ENCODE data around the gene EIF3A. TPM values are rescaled to one million over a fixed set of nuclear protein-coding genes. Genes with fewer than 3 reads are reported as not detected.

The EIF3A gene, protein sequence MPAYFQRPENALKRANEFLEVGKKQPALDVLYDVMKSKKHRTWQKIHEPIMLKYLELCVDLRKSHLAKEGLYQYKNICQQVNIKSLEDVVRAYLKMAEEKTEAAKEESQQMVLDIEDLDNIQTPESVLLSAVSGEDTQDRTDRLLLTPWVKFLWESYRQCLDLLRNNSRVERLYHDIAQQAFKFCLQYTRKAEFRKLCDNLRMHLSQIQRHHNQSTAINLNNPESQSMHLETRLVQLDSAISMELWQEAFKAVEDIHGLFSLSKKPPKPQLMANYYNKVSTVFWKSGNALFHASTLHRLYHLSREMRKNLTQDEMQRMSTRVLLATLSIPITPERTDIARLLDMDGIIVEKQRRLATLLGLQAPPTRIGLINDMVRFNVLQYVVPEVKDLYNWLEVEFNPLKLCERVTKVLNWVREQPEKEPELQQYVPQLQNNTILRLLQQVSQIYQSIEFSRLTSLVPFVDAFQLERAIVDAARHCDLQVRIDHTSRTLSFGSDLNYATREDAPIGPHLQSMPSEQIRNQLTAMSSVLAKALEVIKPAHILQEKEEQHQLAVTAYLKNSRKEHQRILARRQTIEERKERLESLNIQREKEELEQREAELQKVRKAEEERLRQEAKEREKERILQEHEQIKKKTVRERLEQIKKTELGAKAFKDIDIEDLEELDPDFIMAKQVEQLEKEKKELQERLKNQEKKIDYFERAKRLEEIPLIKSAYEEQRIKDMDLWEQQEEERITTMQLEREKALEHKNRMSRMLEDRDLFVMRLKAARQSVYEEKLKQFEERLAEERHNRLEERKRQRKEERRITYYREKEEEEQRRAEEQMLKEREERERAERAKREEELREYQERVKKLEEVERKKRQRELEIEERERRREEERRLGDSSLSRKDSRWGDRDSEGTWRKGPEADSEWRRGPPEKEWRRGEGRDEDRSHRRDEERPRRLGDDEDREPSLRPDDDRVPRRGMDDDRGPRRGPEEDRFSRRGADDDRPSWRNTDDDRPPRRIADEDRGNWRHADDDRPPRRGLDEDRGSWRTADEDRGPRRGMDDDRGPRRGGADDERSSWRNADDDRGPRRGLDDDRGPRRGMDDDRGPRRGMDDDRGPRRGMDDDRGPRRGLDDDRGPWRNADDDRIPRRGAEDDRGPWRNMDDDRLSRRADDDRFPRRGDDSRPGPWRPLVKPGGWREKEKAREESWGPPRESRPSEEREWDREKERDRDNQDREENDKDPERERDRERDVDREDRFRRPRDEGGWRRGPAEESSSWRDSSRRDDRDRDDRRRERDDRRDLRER (N-terminal part only)
- total RNA-seq (2012; rRNA removed): 110 and 111 TPM in 2 replicates

DNA sequence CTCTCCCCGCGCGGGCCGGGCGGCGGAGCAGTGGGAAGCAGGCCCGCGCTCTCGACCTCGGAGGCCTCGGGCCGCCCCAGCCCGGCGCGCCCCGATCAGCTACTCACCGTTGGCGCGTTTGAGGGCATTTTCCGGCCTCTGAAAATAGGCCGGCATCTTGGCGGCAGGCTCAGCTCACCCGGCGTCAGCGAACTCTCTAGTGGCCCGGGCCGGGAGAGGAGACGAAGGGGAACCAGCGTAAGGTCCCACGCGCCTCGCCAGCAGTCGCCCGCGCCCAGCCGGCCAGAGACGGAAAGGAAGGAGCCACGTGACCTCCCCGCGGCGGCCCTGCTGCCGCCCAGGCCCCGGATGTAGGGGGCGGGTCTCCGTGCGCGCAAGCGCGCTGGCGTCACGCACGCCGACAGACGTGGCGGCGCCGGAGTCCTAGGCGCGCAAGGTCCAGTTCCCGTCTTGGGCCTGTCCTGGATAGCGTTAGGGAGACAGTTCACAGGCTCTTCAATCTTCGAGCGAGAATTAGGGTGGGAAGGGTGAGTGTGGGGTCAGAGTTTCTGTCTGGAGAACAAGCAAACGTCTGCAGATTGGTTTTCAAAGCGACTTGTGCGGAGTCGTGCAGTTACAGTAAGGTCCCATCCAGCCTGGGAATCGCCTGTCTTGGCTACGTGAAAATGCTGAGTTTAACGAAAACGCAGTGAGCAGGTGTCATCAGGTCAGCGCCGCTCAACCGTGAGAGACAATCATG, at the start of gene EIF3A:
EIF3A (minus strand) TSS at position 297 of the 739 bp plus-strand sequence; CDS start at position 156, 141 bp downstream.
- Histone ChIP-seq H3K9ac (ENCODE audit: low read depth, low read length) (peak within 1 kb of the TSS; percentile 100), H3K4me1 (ENCODE audit: control insufficient read depth, insufficient read depth, low read length) (peaks cover 9% of the 10 kb centered on the region), H3K27me3 (ENCODE audit: control insufficient read depth, insufficient read depth, low read length) (no peaks in the 10 kb centered on the region), H3K4me2 (ENCODE audit: low read length) (peak within 1 kb of the TSS; percentile 79), H3K36me3 (ENCODE audit: insufficient read depth, low read length) (peaks cover 7% of the 10 kb centered on the region), H3K9me3 (replicated peaks; ENCODE audit: low read length) (no peaks in the 10 kb centered on the region), H3K4me3 (ENCODE audit: low read length) (peak within 1 kb of the TSS; percentile 99)

DNA sequence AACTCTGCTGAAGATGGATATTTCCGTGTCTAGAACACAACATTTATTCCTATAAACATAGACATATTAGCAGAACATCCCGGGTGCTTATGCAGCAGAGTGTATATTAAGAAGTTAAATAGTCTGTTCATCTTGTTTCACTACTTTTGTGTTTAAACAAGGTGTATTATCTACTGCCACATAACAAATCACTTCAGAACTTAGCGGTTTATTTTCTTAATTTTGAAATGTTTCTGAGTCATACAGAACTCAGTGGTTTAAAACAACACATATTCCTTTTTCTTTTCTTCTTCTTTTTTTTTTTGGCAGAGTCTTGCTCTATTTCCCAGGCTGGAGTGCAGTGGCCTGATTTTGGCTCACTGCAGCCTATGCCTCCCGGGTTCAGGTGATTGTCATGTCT, 49.1 kb upstream of the EIF3A start:
- peaks cover 63% of the 10 kb centered on the region for H3K36me3 ChIP-seq (ENCODE audit: insufficient read depth, low read length)
- no peak overlapping the region for H3K9ac ChIP-seq (ENCODE audit: low read depth, low read length)
- no peaks in the 10 kb centered on the region for H3K4me1 ChIP-seq (ENCODE audit: control insufficient read depth, insufficient read depth, low read length)

DNA sequence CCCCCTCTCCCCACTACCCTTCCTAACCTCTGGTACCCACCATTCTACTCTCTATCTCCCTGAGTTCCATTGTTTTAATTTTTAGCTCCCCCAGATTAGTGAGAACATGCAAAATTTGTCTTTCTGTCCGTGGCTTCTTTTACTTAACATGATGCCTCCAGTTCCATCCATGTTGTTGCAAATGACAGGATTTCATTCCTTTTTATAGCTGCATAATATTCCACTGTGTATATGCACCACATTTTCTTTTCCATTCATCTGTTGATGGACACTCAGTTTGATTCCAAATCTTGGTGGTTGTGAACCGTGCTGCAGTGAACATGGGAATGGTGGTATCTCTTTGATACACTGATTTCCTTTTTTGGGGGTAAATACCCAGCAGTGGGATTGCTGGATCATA, 45.3 kb upstream of the EIF3A start:
- Histone ChIP-seq H3K4me1 (ENCODE audit: control insufficient read depth, insufficient read depth, low read length) (no peaks in the 10 kb centered on the region), H3K27me3 (ENCODE audit: control insufficient read depth, insufficient read depth, low read length) (no peaks in the 10 kb centered on the region), H3K4me2 (ENCODE audit: low read length) (no peak overlapping the region), H3K4me3 (ENCODE audit: low read length) (no peak overlapping the region), H3K9ac (ENCODE audit: low read depth, low read length) (no peak overlapping the region), H3K9me3 (replicated peaks; ENCODE audit: low read length) (no peaks in the 10 kb centered on the region), H3K36me3 (ENCODE audit: insufficient read depth, low read length) (peaks cover 47% of the 10 kb centered on the region)

More for the DNA sequence above, 49.1 kb upstream of the EIF3A start:
- Histone ChIP-seq H3K4me3 (ENCODE audit: low read length) (no peak overlapping the region), H3K9me3 (replicated peaks; ENCODE audit: low read length) (no peaks in the 10 kb centered on the region), H3K4me2 (ENCODE audit: low read length) (no peak overlapping the region), H3K27me3 (ENCODE audit: control insufficient read depth, insufficient read depth, low read length) (no peaks in the 10 kb centered on the region)

DNA sequence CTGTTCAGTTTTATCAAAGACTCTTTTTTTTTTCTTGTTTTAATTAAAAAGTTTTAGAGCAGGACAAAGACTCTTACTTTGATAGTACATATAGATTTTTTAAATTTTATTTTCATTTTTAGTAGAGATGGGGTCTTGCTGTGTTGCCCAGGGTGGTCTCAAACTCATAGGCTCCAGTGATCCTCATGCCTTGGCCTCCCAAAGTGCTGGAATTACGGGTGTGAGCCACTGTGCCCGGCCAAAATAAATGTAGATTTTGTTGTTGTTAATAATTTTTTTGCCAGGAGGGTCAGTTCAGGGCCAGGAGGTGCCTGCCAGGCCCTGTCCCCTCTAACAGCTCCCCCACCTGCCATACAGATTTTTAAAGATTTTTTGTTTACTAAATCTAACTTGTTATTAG, 40.3 kb upstream of the EIF3A start:
- no peak overlapping the region for H3K4me3 ChIP-seq (ENCODE audit: low read length)
- peaks cover 42% of the 10 kb centered on the region for H3K36me3 ChIP-seq (ENCODE audit: insufficient read depth, low read length)
- no peak overlapping the region for H3K9ac ChIP-seq (ENCODE audit: low read depth, low read length)
- no peaks in the 10 kb centered on the region for H3K4me1 ChIP-seq (ENCODE audit: control insufficient read depth, insufficient read depth, low read length)
- H3K4me2 ChIP-seq (ENCODE audit: low read length): no peak overlapping the region
- no peaks in the 10 kb centered on the region for H3K9me3 ChIP-seq (replicated peaks; ENCODE audit: low read length)
- H3K27me3 ChIP-seq (ENCODE audit: control insufficient read depth, insufficient read depth, low read length): no peaks in the 10 kb centered on the region

DNA sequence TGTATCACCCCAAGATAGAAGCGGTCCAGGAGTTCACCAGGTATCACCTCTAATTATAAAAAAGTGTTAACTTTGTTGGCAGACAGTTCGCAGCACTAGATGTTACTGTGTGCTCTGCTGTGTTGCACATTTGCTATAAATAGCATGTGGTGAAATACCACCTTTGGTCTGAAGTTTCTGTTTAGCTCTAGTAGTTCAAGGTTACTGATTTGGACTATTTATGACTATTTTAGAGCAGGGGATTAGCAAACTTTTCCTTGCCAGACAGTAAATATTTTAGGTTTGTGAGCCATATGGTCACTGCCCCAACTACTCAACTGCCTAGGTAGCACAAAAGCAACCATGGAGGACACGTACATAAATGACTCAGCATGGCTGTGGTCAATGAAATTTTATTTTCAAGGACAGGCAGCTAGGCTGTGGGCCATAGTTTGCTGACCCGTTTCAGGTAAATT, 39.8 kb upstream of the EIF3A start:
- Histone ChIP-seq H3K4me2 (ENCODE audit: low read length) (no peak overlapping the region), H3K9ac (ENCODE audit: low read depth, low read length) (no peak overlapping the region), H3K4me3 (ENCODE audit: low read length) (no peak overlapping the region), H3K4me1 (ENCODE audit: control insufficient read depth, insufficient read depth, low read length) (no peaks in the 10 kb centered on the region), H3K9me3 (replicated peaks; ENCODE audit: low read length) (no peaks in the 10 kb centered on the region), H3K27me3 (ENCODE audit: control insufficient read depth, insufficient read depth, low read length) (no peaks in the 10 kb centered on the region), H3K36me3 (ENCODE audit: insufficient read depth, low read length) (peaks cover 40% of the 10 kb centered on the region)

DNA sequence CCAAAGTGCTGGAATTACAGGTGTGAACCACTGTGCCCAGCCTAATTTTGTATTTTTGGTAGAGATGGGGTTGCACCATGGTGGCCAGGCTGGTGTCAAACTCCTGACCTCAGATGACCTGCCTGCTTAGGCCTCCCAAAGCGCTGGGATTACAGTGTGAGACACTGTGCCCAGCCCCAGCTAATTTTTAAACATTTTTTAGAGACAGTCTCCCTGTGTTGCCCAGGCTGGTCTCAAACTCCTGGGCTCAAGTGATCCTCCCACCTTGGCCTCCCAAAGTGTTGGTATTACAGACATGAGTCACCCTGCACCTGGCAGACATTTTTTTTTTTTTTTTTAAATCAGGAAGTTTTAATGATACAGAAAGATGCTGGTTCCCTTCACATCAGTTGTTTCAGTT, 38.8 kb upstream of the EIF3A start:
- Histone ChIP-seq H3K4me3 (ENCODE audit: low read length) (no peak overlapping the region), H3K4me2 (ENCODE audit: low read length) (no peak overlapping the region), H3K27me3 (ENCODE audit: control insufficient read depth, insufficient read depth, low read length) (no peaks in the 10 kb centered on the region), H3K4me1 (ENCODE audit: control insufficient read depth, insufficient read depth, low read length) (peaks cover under 1% of the 10 kb centered on the region), H3K9ac (ENCODE audit: low read depth, low read length) (no peak overlapping the region), H3K9me3 (replicated peaks; ENCODE audit: low read length) (no peaks in the 10 kb centered on the region), H3K36me3 (ENCODE audit: insufficient read depth, low read length) (peaks cover 37% of the 10 kb centered on the region)

DNA sequence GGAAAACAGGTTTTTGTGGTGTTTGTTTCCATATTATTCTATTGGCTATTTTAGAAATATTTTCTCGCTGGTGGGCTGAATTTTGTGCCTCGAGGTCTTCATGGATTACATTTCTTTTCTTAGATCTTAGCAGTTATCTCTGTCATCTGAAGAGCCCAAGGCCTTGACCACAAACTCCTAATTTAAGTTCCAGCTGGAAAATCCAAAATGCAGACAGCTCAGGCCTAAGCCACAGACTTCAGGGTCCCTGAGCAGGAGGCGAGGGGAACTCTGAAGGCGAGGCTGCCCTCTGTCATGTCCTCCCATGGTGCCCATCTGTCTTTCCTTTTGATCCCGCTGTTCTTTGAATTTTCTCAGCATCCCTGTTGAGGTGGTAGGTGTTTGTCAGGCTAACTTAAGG, 37.6 kb upstream of the EIF3A start:
- H3K27me3 ChIP-seq (ENCODE audit: control insufficient read depth, insufficient read depth, low read length): no peaks in the 10 kb centered on the region
- H3K4me1 ChIP-seq (ENCODE audit: control insufficient read depth, insufficient read depth, low read length): peaks cover 12% of the 10 kb centered on the region
- H3K4me3 ChIP-seq (ENCODE audit: low read length): no peak overlapping the region
- peaks cover 41% of the 10 kb centered on the region for H3K36me3 ChIP-seq (ENCODE audit: insufficient read depth, low read length)
- no peak overlapping the region for H3K9ac ChIP-seq (ENCODE audit: low read depth, low read length)
- H3K4me2 ChIP-seq (ENCODE audit: low read length): no peak overlapping the region
- no peaks in the 10 kb centered on the region for H3K9me3 ChIP-seq (replicated peaks; ENCODE audit: low read length)

DNA sequence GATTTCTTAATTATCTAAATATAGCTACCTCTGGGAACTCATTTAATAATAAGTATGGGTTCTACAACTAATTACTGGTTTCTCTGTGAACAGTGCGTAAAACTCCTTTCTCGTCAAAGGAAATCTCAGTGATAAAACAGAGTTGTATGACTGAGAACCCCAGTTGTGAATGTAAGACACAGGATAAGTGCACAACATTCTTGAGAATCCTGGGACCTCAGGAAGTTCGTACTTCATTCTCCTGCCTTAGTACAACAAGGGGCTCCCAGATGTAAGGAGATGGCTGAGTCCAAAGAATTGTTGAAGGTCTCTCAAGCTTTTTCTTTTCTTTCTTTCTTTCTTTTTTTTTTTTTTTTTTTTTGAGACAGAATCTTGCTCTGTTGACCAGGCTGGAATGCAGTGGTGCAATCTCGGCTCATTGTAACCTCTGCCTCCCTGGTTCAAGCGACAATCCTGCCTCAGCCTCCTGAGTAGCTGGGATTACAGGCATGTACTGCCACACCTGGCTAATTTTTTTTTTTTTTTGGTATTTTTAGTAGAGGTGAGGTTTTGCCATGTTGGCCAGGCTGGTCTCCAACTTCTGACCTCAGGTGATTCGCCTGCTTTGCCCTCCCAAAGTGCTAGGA, 35.8 kb upstream of the EIF3A start:
- H3K36me3 ChIP-seq (ENCODE audit: insufficient read depth, low read length): peaks cover 39% of the 10 kb centered on the region
- peaks cover 15% of the 10 kb centered on the region for H3K4me1 ChIP-seq (ENCODE audit: control insufficient read depth, insufficient read depth, low read length)
- no peak overlapping the region for H3K9ac ChIP-seq (ENCODE audit: low read depth, low read length)
- H3K27me3 ChIP-seq (ENCODE audit: control insufficient read depth, insufficient read depth, low read length): no peaks in the 10 kb centered on the region
- no peaks in the 10 kb centered on the region for H3K9me3 ChIP-seq (replicated peaks; ENCODE audit: low read length)
- H3K4me2 ChIP-seq (ENCODE audit: low read length): no peak overlapping the region
- H3K4me3 ChIP-seq (ENCODE audit: low read length): no peak overlapping the region

DNA sequence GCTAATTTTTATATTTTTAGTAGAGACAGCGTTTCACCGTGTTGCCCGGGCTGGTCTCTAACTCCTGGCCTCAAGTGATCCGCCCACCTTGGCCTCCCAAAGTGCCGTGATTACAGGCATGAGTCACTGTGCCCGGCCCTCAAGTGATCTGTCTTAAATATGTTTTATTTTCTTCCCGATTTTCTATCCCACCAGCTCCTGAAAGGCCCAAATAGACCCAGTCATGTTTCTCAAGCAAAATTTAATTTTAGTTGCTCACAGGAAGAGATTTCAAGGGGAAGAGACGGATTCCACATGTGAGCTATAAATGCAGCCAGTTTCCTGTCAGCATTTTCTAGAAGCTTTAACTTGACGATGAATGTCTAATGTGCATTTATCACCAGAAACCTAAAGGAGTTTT, 35.3 kb upstream of the EIF3A start:
- Histone ChIP-seq H3K4me3 (ENCODE audit: low read length) (no peak overlapping the region), H3K27me3 (ENCODE audit: control insufficient read depth, insufficient read depth, low read length) (no peaks in the 10 kb centered on the region), H3K4me1 (ENCODE audit: control insufficient read depth, insufficient read depth, low read length) (peaks cover 15% of the 10 kb centered on the region), H3K9me3 (replicated peaks; ENCODE audit: low read length) (no peaks in the 10 kb centered on the region), H3K36me3 (ENCODE audit: insufficient read depth, low read length) (peaks cover 39% of the 10 kb centered on the region), H3K4me2 (ENCODE audit: low read length) (no peak overlapping the region), H3K9ac (ENCODE audit: low read depth, low read length) (no peak overlapping the region)
